ENCODE measurements around the gene TANC1.

TANC1 gene

GRCh38 chr2:158968396-158969161 is at the start of gene TANC1:
Gene TANC1 (plus strand): TSS chr2:158968640. CDS start chr2:159065911, 97,271 bp downstream.
- DNase-seq, result peak; percentile 96

- DNase-seq, result no peak
Observed at GRCh38 chr2:158921599-158922408, 46.6 kb upstream of the TANC1 start.

GRCh38 chr2:158922601-158923000 is 45.8 kb upstream of the TANC1 start:
- no peak for DNase-seq

GRCh38 chr2:158923180-158923594 is 45.3 kb upstream of the TANC1 start:
- no peak for DNase-seq

- DNase-seq, result no peak
Observed at GRCh38 chr2:158923641-158924040, 44.8 kb upstream of the TANC1 start.

GRCh38 chr2:158926478-158926948 is 41.9 kb upstream of the TANC1 start:
- DNase-seq, result no peak

GRCh38 chr2:158928515-158928914 is 39.9 kb upstream of the TANC1 start:
- DNase-seq, result no peak

GRCh38 chr2:158928965-158929364 is 39.5 kb upstream of the TANC1 start:
- DNase-seq, result no peak

GRCh38 chr2:158931572-158931971 is 36.9 kb upstream of the TANC1 start:
- no peak for DNase-seq

GRCh38 chr2:158932131-158932645 is 36.3 kb upstream of the TANC1 start:
- no peak for DNase-seq

- no peak for DNase-seq
Observed at GRCh38 chr2:158934170-158934569, 34.3 kb upstream of the TANC1 start.

- DNase-seq, result no peak
Observed at GRCh38 chr2:158935617-158936016, 32.8 kb upstream of the TANC1 start.

GRCh38 chr2:158936978-158937377 is 31.5 kb upstream of the TANC1 start:
- DNase-seq, result no peak

GRCh38 chr2:158940356-158940755 is 28.1 kb upstream of the TANC1 start:
- no peak for DNase-seq

GRCh38 chr2:158943973-158944372 is 24.5 kb upstream of the TANC1 start:
- no peak for DNase-seq

- no peak for DNase-seq
Observed at GRCh38 chr2:158948964-158949699, 19.3 kb upstream of the TANC1 start.

- no peak for DNase-seq
Observed at GRCh38 chr2:158953454-158953853, 15.0 kb upstream of the TANC1 start.

- peak; percentile 88 for DNase-seq
Observed at GRCh38 chr2:158953926-158954763, 14.3 kb upstream of the TANC1 start.

GRCh38 chr2:158955842-158956365 is 12.5 kb upstream of the TANC1 start:
- DNase-seq, result no peak

- DNase-seq, result no peak
Observed at GRCh38 chr2:158958365-158958764, 10.1 kb upstream of the TANC1 start.

GRCh38 chr2:158960193-158960592 is 8.2 kb upstream of the TANC1 start:
- no peak for DNase-seq

GRCh38 chr2:158962074-158962473 is 6.4 kb upstream of the TANC1 start:
- DNase-seq, result no peak
